ENCODE data around the gene KCNMA1. TPM values are rescaled to one million over a fixed set of nuclear protein-coding genes. Genes with fewer than 3 reads are reported as not detected.

The KCNMA1 gene
- total and polyA plus RNA-seq, 7 experiments from 2014 or later: 0.42 TPM; not detected in 6

- ChIA-PET POLR2A (no interaction called here), CTCF (no interaction called here)
- Mint-ChIP-seq H3K4me3 (no peak overlapping the region), H3K27ac (no peak overlapping the region), H3K27me3 (peaks cover 0 to 10% (median 0%) of the 10 kb centered on the region in 5 donors), H3K36me3 (no peaks in the 10 kb centered on the region), H3K4me1 (no peaks in the 10 kb centered on the region), H3K9me3 (no peaks in the 10 kb centered on the region)
- ATAC-seq: no peak
- Histone ChIP-seq H3K4me3 (ENCODE audit: low read length) (no peak overlapping the region), H3K36me3 (ENCODE audit: control insufficient read depth in 2 of 3, insufficient read depth in 3 of 3, low read length in 3 of 3) (no peaks in the 10 kb centered on the region), H3K4me1 (ENCODE audit: control insufficient read depth in 2 of 2, insufficient read depth in 2 of 2, low read length in 2 of 2) (no peaks in the 10 kb centered on the region), H3K27me3 (ENCODE audit: control insufficient read depth in 2 of 2, insufficient read depth in 2 of 2, low read length in 2 of 2) (no peaks in the 10 kb centered on the region), H3K27ac (ENCODE audit: low read depth, low read length) (no peak overlapping the region), H3K9me3 (ENCODE audit: control insufficient read depth in 2 of 3, low read length in 3 of 3) (no peaks in the 10 kb centered on the region)
- DNase-seq: no peak
- intact Hi-C loops (cut with micrococcal nuclease): no loop called here
Observed at GRCh38 chr10:77467422-77467963, 170.1 kb downstream of the KCNMA1 start.

- no peaks in the 10 kb centered on the region for H3K4me1 Mint-ChIP-seq
Observed at GRCh38 chr10:77463967-77464745, 173.5 kb downstream of the KCNMA1 start.

GRCh38 chr10:77463499-77463898 lies 174.1 kb downstream of the KCNMA1 start:
- no peaks in the 10 kb centered on the region for H3K27me3 ChIP-seq (ENCODE audit: control insufficient read depth in 2 of 2, insufficient read depth in 2 of 2, low read length in 2 of 2)
- H3K27ac ChIP-seq (ENCODE audit: low read depth, low read length): no peak overlapping the region
- Mint-ChIP-seq H3K4me1 (no peaks in the 10 kb centered on the region), H3K36me3 (no peaks in the 10 kb centered on the region), H3K27ac (no peak overlapping the region), H3K27me3 (peaks cover 0 to 33% (median 7%) of the 10 kb centered on the region in 5 donors), H3K9me3 (peaks cover 0 to 5% (median 0%) of the 10 kb centered on the region in 11 donors), H3K4me3 (no peak overlapping the region)
- ATAC-seq (no peak), DNase-seq (no peak)
- intact Hi-C loops (cut with micrococcal nuclease): no loop called here
- no peaks in the 10 kb centered on the region for H3K4me1 ChIP-seq (ENCODE audit: control insufficient read depth in 2 of 2, insufficient read depth in 2 of 2, low read length in 2 of 2)
- H3K4me3 ChIP-seq (ENCODE audit: low read length): no peak overlapping the region
- H3K36me3 ChIP-seq (ENCODE audit: control insufficient read depth in 2 of 3, insufficient read depth in 3 of 3, low read length in 3 of 3): no peaks in the 10 kb centered on the region
- H3K9me3 ChIP-seq (ENCODE audit: control insufficient read depth in 2 of 3, low read length in 3 of 3): no peaks in the 10 kb centered on the region
- ChIA-PET POLR2A (no interaction called here), CTCF (no interaction called here)

More at GRCh38 chr10:77463967-77464745, 173.5 kb downstream of the KCNMA1 start:
- no peaks in the 10 kb centered on the region for H3K36me3 Mint-ChIP-seq
- H3K4me1 ChIP-seq (ENCODE audit: control insufficient read depth in 2 of 2, insufficient read depth in 2 of 2, low read length in 2 of 2): no peaks in the 10 kb centered on the region
- ATAC-seq (no peak), DNase-seq (no peak)
- H3K27me3 ChIP-seq (ENCODE audit: control insufficient read depth in 2 of 2, insufficient read depth in 2 of 2, low read length in 2 of 2): no peaks in the 10 kb centered on the region
- intact Hi-C loops (cut with micrococcal nuclease): no loop called here
- H3K9me3 ChIP-seq (ENCODE audit: control insufficient read depth in 2 of 3, low read length in 3 of 3): no peaks in the 10 kb centered on the region
- ChIA-PET POLR2A (no interaction called here), CTCF (no interaction called here)
- H3K27me3 Mint-ChIP-seq: peaks cover 0 to 26% (median 7%) of the 10 kb centered on the region in 5 donors
- H3K27ac ChIP-seq (ENCODE audit: low read depth, low read length): no peak overlapping the region
- H3K4me3 ChIP-seq (ENCODE audit: low read length): no peak overlapping the region
- H3K4me3 Mint-ChIP-seq: no peak overlapping the region
- no peaks in the 10 kb centered on the region for H3K36me3 ChIP-seq (ENCODE audit: control insufficient read depth in 2 of 3, insufficient read depth in 3 of 3, low read length in 3 of 3)
- H3K27ac Mint-ChIP-seq: no peak overlapping the region
- peaks cover 0 to 5% (median 0%) of the 10 kb centered on the region in 11 donors for H3K9me3 Mint-ChIP-seq

- H3K9me3 ChIP-seq (ENCODE audit: control insufficient read depth in 2 of 3, low read length in 3 of 3): no peaks in the 10 kb centered on the region
- no peaks in the 10 kb centered on the region for H3K36me3 ChIP-seq (ENCODE audit: control insufficient read depth in 2 of 3, insufficient read depth in 3 of 3, low read length in 3 of 3)
- Mint-ChIP-seq H3K27me3 (peaks cover 0 to 46% (median 7%) of the 10 kb centered on the region in 5 donors), H3K4me1 (no peaks in the 10 kb centered on the region), H3K27ac (no peak overlapping the region), H3K36me3 (no peaks in the 10 kb centered on the region), H3K4me3 (no peak overlapping the region), H3K9me3 (peaks cover 0 to 5% (median 0%) of the 10 kb centered on the region in 11 donors)
- intact Hi-C loops (cut with micrococcal nuclease): no loop called here
- H3K4me3 ChIP-seq (ENCODE audit: low read length): no peak overlapping the region
- DNase-seq (no peak), ATAC-seq (no peak)
- no peaks in the 10 kb centered on the region for H3K4me1 ChIP-seq (ENCODE audit: control insufficient read depth in 2 of 2, insufficient read depth in 2 of 2, low read length in 2 of 2)
- ChIA-PET CTCF (no interaction called here), POLR2A (no interaction called here)
- H3K27ac ChIP-seq (ENCODE audit: low read depth, low read length): no peak overlapping the region
- H3K27me3 ChIP-seq (ENCODE audit: control insufficient read depth in 2 of 2, insufficient read depth in 2 of 2, low read length in 2 of 2): no peaks in the 10 kb centered on the region
Observed at GRCh38 chr10:77461636-77462296, 175.8 kb downstream of the KCNMA1 start.

DNA sequence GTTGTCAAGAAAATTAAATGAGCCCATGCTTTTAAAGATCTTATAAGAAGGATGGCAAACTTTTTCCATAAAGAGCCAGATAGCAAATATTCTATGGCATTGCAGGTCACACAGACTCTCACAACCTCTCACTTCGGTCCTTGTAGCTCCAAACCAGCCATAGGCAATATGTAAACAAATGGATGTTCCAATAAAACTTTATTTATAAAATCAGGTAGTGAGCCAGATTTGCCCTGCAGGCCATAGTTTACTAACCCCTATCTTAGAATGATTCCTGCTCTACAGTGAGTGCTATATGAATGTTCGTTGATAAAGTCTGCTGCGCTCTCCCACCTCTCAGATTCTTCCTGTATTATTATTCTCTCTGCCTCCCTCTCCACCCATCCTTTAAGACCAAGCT lies 177.7 kb downstream of the KCNMA1 start:
- Histone ChIP-seq H3K27me3 (ENCODE audit: control insufficient read depth in 2 of 2, insufficient read depth in 2 of 2, low read length in 2 of 2) (no peaks in the 10 kb centered on the region), H3K4me3 (ENCODE audit: low read length) (no peak overlapping the region), H3K9me3 (ENCODE audit: control insufficient read depth in 2 of 3, low read length in 3 of 3) (no peaks in the 10 kb centered on the region), H3K4me1 (ENCODE audit: control insufficient read depth in 2 of 2, insufficient read depth in 2 of 2, low read length in 2 of 2) (no peaks in the 10 kb centered on the region), H3K27ac (ENCODE audit: low read depth, low read length) (no peak overlapping the region), H3K36me3 (ENCODE audit: control insufficient read depth in 2 of 3, insufficient read depth in 3 of 3, low read length in 3 of 3) (no peaks in the 10 kb centered on the region)
- Mint-ChIP-seq H3K4me3 (no peak overlapping the region), H3K36me3 (no peaks in the 10 kb centered on the region), H3K4me1 (no peaks in the 10 kb centered on the region), H3K27me3 (peaks cover 0 to 52% (median 7%) of the 10 kb centered on the region in 5 donors), H3K27ac (no peak overlapping the region), H3K9me3 (peaks cover 0 to 5% (median 0%) of the 10 kb centered on the region in 11 donors)
- no peak for ATAC-seq
- POLR2A ChIA-PET: no interaction called here
- DNase-seq: no peak
- CTCF ChIA-PET: no interaction called here
- intact Hi-C loops (cut with micrococcal nuclease): no loop called here

GRCh38 chr10:77458986-77459590 lies 178.5 kb downstream of the KCNMA1 start:
- no peak overlapping the region for H3K27ac ChIP-seq (ENCODE audit: low read depth, low read length)
- H3K27me3 ChIP-seq (ENCODE audit: control insufficient read depth in 2 of 2, insufficient read depth in 2 of 2, low read length in 2 of 2): no peaks in the 10 kb centered on the region
- H3K36me3 Mint-ChIP-seq: no peaks in the 10 kb centered on the region
- no peak for DNase-seq
- H3K4me3 Mint-ChIP-seq: no peak overlapping the region
- H3K27me3 Mint-ChIP-seq: peaks cover 0 to 52% (median 7%) of the 10 kb centered on the region in 5 donors
- no peaks in the 10 kb centered on the region for H3K4me1 ChIP-seq (ENCODE audit: control insufficient read depth in 2 of 2, insufficient read depth in 2 of 2, low read length in 2 of 2)
- H3K9me3 ChIP-seq (ENCODE audit: control insufficient read depth in 2 of 3, low read length in 3 of 3): no peaks in the 10 kb centered on the region
- no peaks in the 10 kb centered on the region for H3K4me1 Mint-ChIP-seq
- H3K36me3 ChIP-seq (ENCODE audit: control insufficient read depth in 2 of 3, insufficient read depth in 3 of 3, low read length in 3 of 3): no peaks in the 10 kb centered on the region
- peaks cover 0 to 5% (median 0%) of the 10 kb centered on the region in 11 donors for H3K9me3 Mint-ChIP-seq
- intact Hi-C loops (cut with micrococcal nuclease): no loop called here
- no peak overlapping the region for H3K27ac Mint-ChIP-seq
- H3K4me3 ChIP-seq (ENCODE audit: low read length): no peak overlapping the region
- POLR2A ChIA-PET: no interaction called here
- ATAC-seq: no peak
- CTCF ChIA-PET: no interaction called here

Data from naive thymus-derived CD4-positive, alpha-beta T cell (primary cell).